SK-N-SH treated with all-trans-retinoic acid at 6 μM for 48 hours (cell line): ENCODE results near the gene CORO2A.

Experiments used
- ATAC-seq: fragments of 200-7000 bp; cut with Tn5 transposase; 3 replicates; pipeline ENCODE4 v1.9.1; 2020; ENCODE audit warnings: mild to moderate bottlenecking, moderate library complexity
- ARNTL ChIP-seq: fragments of 450-650 bp; formaldehyde crosslinking; IDR thresholded peaks from 2 replicates; pipeline ENCODE4 v1.5.0; 2020; ENCODE audit warnings: low read depth, mild to moderate bottlenecking, moderate library complexity, borderline replicate concordance
- BACH2 ChIP-seq: fragments of 250-450 bp; sonication (Bioruptor Pico); IDR thresholded peaks from 2 replicates; pipeline ENCODE4 v1.9.0; 2021; ENCODE audit warnings: mild to moderate bottlenecking, borderline replicate concordance
- CSDC2 ChIP-seq: fragments of 250-450 bp; sonication (Bioruptor Pico); IDR thresholded peaks from 2 replicates; pipeline ENCODE4 v1.5.0; 2020; ENCODE audit warnings: mild to moderate bottlenecking, moderate library complexity
- ESRRG ChIP-seq: fragments of 250-450 bp; sonication (Bioruptor Pico); IDR thresholded peaks from 2 replicates; pipeline ENCODE4 v1.6.1; 2021; ENCODE audit warnings: mild to moderate bottlenecking
- GLIS3 ChIP-seq: fragments of 250-450 bp; sonication (Bioruptor Pico); IDR thresholded peaks from 2 replicates; pipeline ENCODE4 v1.5.0; 2020; ENCODE audit warnings: mild to moderate bottlenecking, moderate library complexity
- ISL1 ChIP-seq: fragments of 250-450 bp; sonication (Bioruptor Pico); IDR thresholded peaks from 2 replicates; pipeline ENCODE4 v2.1.2; 2022; ENCODE audit warnings: mild to moderate bottlenecking, moderate library complexity
- OSR1 ChIP-seq: fragments of 250-450 bp; sonication (Bioruptor Pico); IDR thresholded peaks from 2 replicates; pipeline ENCODE4 v1.8.0; 2022; ENCODE audit warnings: moderate library complexity, mild to moderate bottlenecking, inconsistent platforms
- PPARA ChIP-seq: fragments of 250-450 bp; sonication (Bioruptor Pico); IDR thresholded peaks from 2 replicates; pipeline ENCODE4 v1.5.0; 2020; ENCODE audit warnings: mild to moderate bottlenecking, borderline replicate concordance
- RARB ChIP-seq: fragments of 250-450 bp; sonication (Bioruptor Pico); IDR thresholded peaks from 2 replicates; pipeline ENCODE4 v1.8.0; 2021; ENCODE audit warnings: mild to moderate bottlenecking, moderate library complexity
- SNAI2 ChIP-seq: fragments of 250-450 bp; sonication (Bioruptor Pico); IDR thresholded peaks from 2 replicates; pipeline ENCODE4 v1.5.0; 2020; ENCODE audit warnings: mild to moderate bottlenecking, moderate library complexity
- TCF4 ChIP-seq: fragments of 250-450 bp; sonication (Bioruptor Pico); IDR thresholded peaks from 2 replicates; pipeline ENCODE4 v1.8.0; 2021; ENCODE audit warnings: mild to moderate bottlenecking, moderate library complexity, borderline replicate concordance
- TOX ChIP-seq: fragments of 250-450 bp; sonication (Bioruptor Pico); IDR thresholded peaks from 2 replicates; pipeline ENCODE4 v1.8.0; 2021; ENCODE audit warnings: mild to moderate bottlenecking, moderate library complexity, borderline replicate concordance
- ZC3H10 ChIP-seq: fragments of 250-450 bp; sonication (Bioruptor Pico); IDR thresholded peaks from 2 replicates; pipeline ENCODE4 v1.5.1; 2021; ENCODE audit warnings: mild to moderate bottlenecking, moderate library complexity
- ZFP3 ChIP-seq: fragments of 250-450 bp; sonication (Bioruptor Pico); IDR thresholded peaks from 2 replicates; pipeline ENCODE4 v1.5.0; 2020; ENCODE audit warnings: mild to moderate bottlenecking, moderate library complexity
- ZFP30 ChIP-seq: fragments of 450-650 bp; formaldehyde crosslinking; IDR thresholded peaks from 2 replicates; pipeline ENCODE4 v1.5.0; 2022; ENCODE audit warnings: mild to moderate bottlenecking, moderate library complexity
- ZNF565 ChIP-seq: fragments of 450-650 bp; formaldehyde crosslinking; conservative IDR thresholded peaks from 2 replicates; pipeline ENCODE4 v1.5.0; 2020; ENCODE audit warnings: low read depth, mild to moderate bottlenecking, moderate library complexity
- ZNF70 ChIP-seq: fragments of 450-650 bp; formaldehyde crosslinking; IDR thresholded peaks from 2 replicates; pipeline ENCODE4 v1.5.0; 2020; ENCODE audit warnings: mild to moderate bottlenecking, moderate library complexity
- ZNF8 ChIP-seq: fragments of 450-650 bp; formaldehyde crosslinking; IDR thresholded peaks from 2 replicates; pipeline ENCODE4 v1.5.0; 2020; ENCODE audit warnings: mild to moderate bottlenecking, moderate library complexity
- TF ChIP-seq, protein P1 (sequence below): fragments of 250-450 bp; sonication (Bioruptor Pico); IDR thresholded peaks from 2 replicates; pipeline ENCODE4 v1.8.0; 2021; ENCODE audit warnings: low read depth, mild to moderate bottlenecking, moderate library complexity, borderline replicate concordance
- TF ChIP-seq, protein P2 (sequence below): fragments of 250-450 bp; sonication (Bioruptor Pico); IDR thresholded peaks from 2 replicates; pipeline ENCODE4 v1.5.0; 2020; ENCODE audit warnings: mild to moderate bottlenecking, moderate library complexity
- TF ChIP-seq, protein P3 (sequence below): fragments of 250-450 bp; sonication (Bioruptor Pico); IDR thresholded peaks from 2 replicates; pipeline ENCODE4 v1.5.1; 2021; ENCODE audit warnings: mild to moderate bottlenecking, moderate library complexity
- TF ChIP-seq, protein P4 (sequence below): fragments of 250-450 bp; sonication (Bioruptor Pico); IDR thresholded peaks from 2 replicates; pipeline ENCODE4 v1.5.1; 2020; ENCODE audit warnings: low read depth, mild to moderate bottlenecking, moderate library complexity

Gene CORO2A

DNA sequence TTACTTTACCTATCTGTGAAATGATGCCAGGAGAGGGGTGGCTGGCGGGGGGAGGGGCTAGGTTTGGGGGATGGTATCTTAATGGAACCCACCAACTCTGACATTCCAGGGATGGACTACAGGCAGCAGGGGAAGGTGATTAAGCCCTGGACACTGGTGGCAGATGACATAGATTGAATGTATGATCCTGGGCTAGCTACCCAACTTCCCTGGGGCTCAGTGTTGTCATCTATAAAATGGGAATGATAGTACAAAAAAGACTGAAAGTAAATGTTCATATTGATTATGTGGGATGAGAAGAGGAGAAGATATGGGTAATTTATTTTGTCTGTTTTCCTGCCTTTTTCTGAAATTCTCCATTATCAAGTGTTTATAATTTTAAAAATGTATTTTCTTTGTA, 6.2 kb downstream of the CORO2A start:
- TF ChIP-seq ARNTL (CRISPR knock-in tag) (no peak), RARB (CRISPR knock-in tag) (no peak), PPARA (no peak), BACH2 (CRISPR knock-in tag) (no peak), TOX (CRISPR knock-in tag) (no peak), GLIS3 (CRISPR knock-in tag) (no peak), ZFP3 (CRISPR knock-in tag) (no peak)
- TF ChIP-seq, protein P1, sequence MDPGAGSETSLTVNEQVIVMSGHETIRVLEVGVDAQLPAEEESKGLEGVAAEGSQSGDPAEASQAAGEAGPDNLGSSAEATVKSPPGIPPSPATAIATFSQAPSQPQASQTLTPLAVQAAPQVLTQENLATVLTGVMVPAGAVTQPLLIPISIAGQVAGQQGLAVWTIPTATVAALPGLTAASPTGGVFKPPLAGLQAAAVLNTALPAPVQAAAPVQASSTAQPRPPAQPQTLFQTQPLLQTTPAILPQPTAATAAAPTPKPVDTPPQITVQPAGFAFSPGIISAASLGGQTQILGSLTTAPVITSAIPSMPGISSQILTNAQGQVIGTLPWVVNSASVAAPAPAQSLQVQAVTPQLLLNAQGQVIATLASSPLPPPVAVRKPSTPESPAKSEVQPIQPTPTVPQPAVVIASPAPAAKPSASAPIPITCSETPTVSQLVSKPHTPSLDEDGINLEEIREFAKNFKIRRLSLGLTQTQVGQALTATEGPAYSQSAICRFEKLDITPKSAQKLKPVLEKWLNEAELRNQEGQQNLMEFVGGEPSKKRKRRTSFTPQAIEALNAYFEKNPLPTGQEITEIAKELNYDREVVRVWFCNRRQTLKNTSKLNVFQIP (CRISPR knock-in tag): no peak
- TF ChIP-seq, protein P2, sequence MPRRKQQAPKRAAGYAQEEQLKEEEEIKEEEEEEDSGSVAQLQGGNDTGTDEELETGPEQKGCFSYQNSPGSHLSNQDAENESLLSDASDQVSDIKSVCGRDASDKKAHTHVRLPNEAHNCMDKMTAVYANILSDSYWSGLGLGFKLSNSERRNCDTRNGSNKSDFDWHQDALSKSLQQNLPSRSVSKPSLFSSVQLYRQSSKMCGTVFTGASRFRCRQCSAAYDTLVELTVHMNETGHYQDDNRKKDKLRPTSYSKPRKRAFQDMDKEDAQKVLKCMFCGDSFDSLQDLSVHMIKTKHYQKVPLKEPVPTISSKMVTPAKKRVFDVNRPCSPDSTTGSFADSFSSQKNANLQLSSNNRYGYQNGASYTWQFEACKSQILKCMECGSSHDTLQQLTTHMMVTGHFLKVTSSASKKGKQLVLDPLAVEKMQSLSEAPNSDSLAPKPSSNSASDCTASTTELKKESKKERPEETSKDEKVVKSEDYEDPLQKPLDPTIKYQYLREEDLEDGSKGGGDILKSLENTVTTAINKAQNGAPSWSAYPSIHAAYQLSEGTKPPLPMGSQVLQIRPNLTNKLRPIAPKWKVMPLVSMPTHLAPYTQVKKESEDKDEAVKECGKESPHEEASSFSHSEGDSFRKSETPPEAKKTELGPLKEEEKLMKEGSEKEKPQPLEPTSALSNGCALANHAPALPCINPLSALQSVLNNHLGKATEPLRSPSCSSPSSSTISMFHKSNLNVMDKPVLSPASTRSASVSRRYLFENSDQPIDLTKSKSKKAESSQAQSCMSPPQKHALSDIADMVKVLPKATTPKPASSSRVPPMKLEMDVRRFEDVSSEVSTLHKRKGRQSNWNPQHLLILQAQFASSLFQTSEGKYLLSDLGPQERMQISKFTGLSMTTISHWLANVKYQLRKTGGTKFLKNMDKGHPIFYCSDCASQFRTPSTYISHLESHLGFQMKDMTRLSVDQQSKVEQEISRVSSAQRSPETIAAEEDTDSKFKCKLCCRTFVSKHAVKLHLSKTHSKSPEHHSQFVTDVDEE: no peak
- ATAC-seq: no peak

DNA sequence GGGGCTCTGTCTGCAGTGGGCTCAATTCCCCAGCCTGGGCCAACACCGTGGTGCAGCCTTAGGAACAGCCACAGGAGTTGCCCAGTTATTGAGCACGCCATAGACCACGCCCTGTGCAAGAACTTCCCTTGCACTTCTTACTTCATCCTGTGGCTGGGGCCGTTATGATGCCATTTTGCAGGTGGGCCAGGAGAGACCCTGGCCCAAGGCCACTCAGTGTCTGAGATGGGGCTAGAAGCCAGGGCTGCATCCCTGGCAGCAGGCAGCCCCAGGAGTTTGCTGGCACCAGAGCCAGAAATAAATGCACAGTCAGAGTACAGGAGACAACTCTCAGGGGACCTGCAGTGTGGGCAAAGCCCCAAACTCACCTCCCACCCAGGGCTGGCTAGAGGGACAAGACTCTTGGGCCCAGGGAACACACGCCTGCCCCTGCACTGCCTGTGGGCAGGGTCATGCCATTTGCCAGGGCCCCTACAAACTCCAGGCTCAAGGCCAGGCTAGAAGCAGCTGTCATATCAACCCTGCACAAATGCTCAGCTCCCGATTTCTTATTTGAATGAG, 6.7 kb downstream of the CORO2A start:
- no peak; the same call in 2 of the 3 replicates for ATAC-seq
- no peak for TF ChIP-seq CSDC2 (CRISPR knock-in tag)
- no peak for TF ChIP-seq GLIS3 (CRISPR knock-in tag)
- TF ChIP-seq, protein P3, sequence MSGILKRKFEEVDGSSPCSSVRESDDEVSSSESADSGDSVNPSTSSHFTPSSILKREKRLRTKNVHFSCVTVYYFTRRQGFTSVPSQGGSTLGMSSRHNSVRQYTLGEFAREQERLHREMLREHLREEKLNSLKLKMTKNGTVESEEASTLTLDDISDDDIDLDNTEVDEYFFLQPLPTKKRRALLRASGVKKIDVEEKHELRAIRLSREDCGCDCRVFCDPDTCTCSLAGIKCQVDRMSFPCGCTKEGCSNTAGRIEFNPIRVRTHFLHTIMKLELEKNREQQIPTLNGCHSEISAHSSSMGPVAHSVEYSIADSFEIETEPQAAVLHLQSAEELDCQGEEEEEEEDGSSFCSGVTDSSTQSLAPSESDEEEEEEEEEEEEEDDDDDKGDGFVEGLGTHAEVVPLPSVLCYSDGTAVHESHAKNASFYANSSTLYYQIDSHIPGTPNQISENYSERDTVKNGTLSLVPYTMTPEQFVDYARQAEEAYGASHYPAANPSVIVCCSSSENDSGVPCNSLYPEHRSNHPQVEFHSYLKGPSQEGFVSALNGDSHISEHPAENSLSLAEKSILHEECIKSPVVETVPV: no peak
- TF ChIP-seq ARNTL (CRISPR knock-in tag): no peak
- TF ChIP-seq ZC3H10 (CRISPR knock-in tag): no peak
- no peak for TF ChIP-seq ZNF8 (CRISPR knock-in tag)
- no peak for TF ChIP-seq OSR1 (CRISPR knock-in tag)
- no peak for TF ChIP-seq SNAI2
- no peak for TF ChIP-seq ZNF70 (CRISPR knock-in tag)
- no peak for TF ChIP-seq RARB (CRISPR knock-in tag)
- TF ChIP-seq ZNF565 (CRISPR knock-in tag): no peak
- no peak for TF ChIP-seq ZFP3 (CRISPR knock-in tag)

DNA sequence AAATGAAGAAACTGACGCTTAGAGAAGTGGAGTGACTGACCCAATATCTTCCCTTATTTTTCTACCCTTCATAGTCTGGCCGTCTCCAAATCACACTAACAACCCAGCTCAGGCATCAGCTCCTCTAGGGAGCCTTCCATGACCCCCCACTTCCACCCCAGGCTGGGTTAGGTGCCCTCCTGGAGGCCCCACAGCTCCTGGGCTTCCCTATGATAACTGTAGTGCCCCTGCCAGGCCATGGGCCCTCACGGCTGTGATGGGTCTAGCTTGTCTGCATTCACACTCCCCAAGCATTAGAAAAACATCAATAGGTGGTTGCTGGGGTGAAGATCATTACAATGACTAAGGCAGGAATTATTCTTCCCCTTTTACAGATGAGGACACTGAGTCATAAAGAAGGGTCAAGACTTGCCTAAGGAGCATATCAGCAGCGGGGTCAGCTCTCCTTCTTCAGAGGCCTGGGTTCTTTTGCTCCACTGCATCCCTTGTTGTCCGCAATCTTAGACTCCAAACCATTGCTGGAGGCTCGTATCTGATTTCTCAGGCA, 7.3 kb downstream of the CORO2A start:
- TF ChIP-seq TOX (CRISPR knock-in tag) (no peak), ESRRG (CRISPR knock-in tag) (no peak), RARB (CRISPR knock-in tag) (no peak), ZFP30 (CRISPR knock-in tag) (no peak), SNAI2 (no peak), ISL1 (CRISPR knock-in tag) (no peak), ZNF8 (CRISPR knock-in tag) (no peak), OSR1 (CRISPR knock-in tag) (no peak), CSDC2 (CRISPR knock-in tag) (no peak), TCF4 (CRISPR knock-in tag) (no peak), ZC3H10 (CRISPR knock-in tag) (no peak), ZNF565 (CRISPR knock-in tag) (no peak), BACH2 (CRISPR knock-in tag) (no peak)
- TF ChIP-seq, protein P1 (CRISPR knock-in tag): no peak
- TF ChIP-seq, protein P3: no peak
- TF ChIP-seq, protein P4, sequence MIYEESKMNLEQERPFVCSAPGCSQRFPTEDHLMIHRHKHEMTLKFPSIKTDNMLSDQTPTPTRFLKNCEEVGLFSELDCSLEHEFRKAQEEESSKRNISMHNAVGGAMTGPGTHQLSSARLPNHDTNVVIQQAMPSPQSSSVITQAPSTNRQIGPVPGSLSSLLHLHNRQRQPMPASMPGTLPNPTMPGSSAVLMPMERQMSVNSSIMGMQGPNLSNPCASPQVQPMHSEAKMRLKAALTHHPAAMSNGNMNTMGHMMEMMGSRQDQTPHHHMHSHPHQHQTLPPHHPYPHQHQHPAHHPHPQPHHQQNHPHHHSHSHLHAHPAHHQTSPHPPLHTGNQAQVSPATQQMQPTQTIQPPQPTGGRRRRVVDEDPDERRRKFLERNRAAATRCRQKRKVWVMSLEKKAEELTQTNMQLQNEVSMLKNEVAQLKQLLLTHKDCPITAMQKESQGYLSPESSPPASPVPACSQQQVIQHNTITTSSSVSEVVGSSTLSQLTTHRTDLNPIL (CRISPR knock-in tag): no peak
- TF ChIP-seq, protein P2: no peak
- ATAC-seq: no peak
